ENCODE data around the gene PAX1.

Gene PAX1

GRCh38 chr20:21725892-21726291 lies 20.4 kb downstream of the PAX1 start:
- DNase-seq (ENCODE audit: low read depth in 2 of 2, low spot score in 1 of 2), result no peak

GRCh38 chr20:21729316-21729715 lies 23.9 kb downstream of the PAX1 start:
- DNase-seq (ENCODE audit: low read depth in 2 of 2, low spot score in 1 of 2), result no peak

DNA sequence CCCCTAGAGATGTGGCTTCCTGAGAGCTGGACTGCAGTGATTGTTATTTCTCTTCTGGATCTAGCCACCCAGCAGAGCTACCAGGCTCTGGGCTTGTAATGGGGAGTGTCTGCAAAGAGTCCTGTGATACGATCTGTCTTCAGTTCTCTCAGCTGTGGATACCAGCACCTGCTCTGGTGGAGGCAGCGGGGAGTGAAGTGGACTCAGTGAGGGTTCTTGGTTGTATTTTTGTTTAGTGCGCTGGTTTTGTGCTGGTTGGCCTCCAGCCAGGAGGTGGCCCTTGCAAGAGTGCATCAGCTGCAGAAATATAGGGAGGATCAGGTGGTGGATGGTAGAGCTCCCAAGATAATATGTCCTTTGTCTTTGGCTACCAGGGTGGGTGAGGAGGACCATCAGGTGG lies 33.7 kb downstream of the PAX1 start:
- no peak for DNase-seq (ENCODE audit: low read depth in 2 of 2, low spot score in 1 of 2)

GRCh38 chr20:21739682-21740081 lies 34.2 kb downstream of the PAX1 start:
- no peak for DNase-seq (ENCODE audit: low read depth in 2 of 2, low spot score in 1 of 2)

DNA sequence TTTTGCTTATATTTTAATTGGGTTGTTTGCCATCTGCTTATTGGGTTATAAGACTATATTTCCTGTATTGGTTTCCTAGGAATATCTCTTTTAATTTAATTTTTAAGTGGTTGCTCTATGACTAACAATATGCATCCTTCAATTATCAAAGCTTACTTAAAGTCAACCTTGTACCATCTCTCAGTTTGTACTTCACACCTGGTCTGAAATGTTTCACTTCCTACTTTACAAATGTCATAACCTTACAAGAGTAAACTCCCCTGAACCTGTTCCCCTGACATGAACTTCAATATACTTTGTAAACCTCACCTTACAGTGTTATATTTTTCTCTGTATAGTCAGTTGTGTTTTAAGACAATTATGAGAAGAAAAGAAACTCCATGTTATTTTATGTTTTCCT lies 35.8 kb downstream of the PAX1 start:
- no peak for DNase-seq (ENCODE audit: low read depth in 2 of 2, low spot score in 1 of 2)

DNA sequence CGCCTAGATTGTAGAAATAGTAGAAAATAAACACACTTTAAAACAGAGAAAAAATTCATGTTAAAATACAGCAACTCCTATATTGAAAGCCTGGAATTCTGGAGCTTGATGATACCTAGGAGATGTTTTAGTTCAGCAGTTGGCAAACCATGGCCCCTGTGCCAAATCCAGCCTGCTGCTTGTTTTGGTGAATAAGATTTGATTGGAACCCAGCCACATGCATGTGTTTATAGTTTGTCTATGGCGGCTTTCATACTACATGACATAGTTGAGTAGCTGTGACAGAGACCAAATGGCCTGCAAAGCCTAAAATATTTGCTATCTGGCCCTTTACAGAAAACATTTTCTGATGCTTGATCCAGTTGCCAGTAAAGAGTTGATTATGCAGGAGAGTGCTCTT lies 57.2 kb downstream of the PAX1 start:
- no peak for DNase-seq (ENCODE audit: low read depth in 2 of 2, low spot score in 1 of 2)

DNA sequence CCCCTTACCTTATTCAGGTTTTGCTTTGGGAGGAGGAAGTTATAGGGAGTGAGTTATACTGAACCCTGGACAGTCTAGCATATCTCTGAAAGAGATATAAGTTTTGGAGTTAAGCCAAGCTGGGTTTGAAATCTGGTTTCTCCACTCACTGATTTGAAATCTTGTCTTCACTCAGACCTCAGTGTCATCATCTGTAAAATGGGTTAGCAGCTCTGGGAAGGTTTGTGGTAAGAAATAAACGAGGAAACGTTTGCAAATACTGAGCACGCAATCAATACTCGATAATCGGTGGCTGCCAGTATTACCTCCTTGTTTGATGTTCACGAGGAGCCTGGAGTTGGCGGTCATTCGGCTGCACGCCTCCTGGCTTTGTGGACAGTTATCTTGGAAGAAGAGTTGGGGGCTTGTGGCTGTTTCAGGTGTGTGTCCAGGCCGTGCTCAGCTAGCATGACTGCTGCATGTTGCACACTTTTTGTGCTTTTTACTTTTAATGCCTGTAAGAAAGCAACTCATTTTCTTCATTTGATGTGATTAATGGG lies 61.8 kb downstream of the PAX1 start:
- no peak for DNase-seq (ENCODE audit: low read depth in 2 of 2, low spot score in 1 of 2)

GRCh38 chr20:21767739-21768223 lies 62.3 kb downstream of the PAX1 start:
- DNase-seq (ENCODE audit: low read depth in 2 of 2, low spot score in 1 of 2), result no peak
